Left forelimb (tissue), 1 donor: ENCODE measurements around the gene BACH2.
A peak's percentile ranks its signal among the peaks of the same experiment; 100 is the strongest.
"Not testable (repeated sequence)": the region's sequence is repeated elsewhere in the genome, so short reads cannot be mapped to it uniquely, and the experiment has no call there.

ENCODE experiments used
- DNase-seq: peaks from one replicate; pipeline ENCODE4 v3.0.0-alpha.2; 2018; ENCODE audit warnings: low spot score

The BACH2 gene

DNA sequence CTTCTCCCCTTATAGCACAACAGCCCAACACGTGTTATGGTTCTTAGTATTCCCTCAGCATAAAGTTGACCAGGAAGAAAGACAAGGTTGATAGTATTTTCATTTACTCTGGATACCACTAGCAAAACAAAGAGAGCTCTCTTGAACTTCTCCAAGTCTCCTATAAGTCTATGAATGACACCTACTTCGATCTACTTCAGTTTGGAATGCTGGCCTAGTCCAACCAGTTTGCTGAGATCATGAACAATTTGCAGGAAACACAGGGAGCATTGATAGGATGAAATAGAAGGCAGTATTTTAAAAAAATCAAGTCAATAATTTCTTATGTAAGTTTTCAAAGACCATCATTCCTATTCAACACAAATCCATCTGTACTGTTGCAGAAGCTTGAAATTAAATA lies 308.8 kb downstream of the BACH2 start:
- no peak for DNase-seq

DNA sequence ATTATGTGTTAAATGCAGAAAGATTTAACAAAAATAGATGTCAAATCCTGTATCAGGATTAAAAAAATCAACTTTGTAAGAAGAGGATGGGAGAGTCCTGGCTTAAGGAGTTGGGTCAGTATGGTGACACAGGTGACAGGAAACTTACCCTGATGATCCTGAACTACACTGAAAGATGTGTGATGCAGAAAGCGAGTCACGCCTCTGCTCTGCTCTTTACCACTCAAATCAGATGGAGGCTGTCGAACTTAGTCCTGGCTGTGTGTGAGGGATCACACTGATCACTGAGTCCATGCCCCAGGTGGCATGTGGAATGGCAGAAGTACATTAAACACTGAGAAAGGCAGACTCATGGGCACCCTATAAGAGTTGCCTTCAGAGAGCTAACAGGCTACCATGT lies 309.5 kb downstream of the BACH2 start:
- DNase-seq, result no peak

DNA sequence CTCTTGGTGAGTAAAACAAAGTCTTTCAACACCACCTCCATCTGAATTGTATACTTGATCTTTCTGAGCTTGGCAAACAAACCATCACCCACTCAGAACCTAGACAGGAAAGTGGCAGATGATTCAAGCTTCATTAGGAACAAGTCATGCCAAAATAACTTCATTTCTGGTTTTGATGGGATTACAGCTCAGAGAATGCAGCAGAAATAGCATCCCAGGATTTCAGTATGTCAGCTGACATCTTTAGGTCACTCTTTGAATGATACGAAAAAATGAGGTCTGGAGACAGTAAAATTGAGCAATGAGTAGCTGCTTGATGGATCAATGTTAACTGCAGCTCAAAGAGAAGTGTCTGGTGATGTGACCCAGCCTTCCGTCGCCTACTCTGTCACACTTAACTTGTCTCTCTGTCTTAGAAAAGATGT lies 310.0 kb downstream of the BACH2 start:
- no peak for DNase-seq

DNA sequence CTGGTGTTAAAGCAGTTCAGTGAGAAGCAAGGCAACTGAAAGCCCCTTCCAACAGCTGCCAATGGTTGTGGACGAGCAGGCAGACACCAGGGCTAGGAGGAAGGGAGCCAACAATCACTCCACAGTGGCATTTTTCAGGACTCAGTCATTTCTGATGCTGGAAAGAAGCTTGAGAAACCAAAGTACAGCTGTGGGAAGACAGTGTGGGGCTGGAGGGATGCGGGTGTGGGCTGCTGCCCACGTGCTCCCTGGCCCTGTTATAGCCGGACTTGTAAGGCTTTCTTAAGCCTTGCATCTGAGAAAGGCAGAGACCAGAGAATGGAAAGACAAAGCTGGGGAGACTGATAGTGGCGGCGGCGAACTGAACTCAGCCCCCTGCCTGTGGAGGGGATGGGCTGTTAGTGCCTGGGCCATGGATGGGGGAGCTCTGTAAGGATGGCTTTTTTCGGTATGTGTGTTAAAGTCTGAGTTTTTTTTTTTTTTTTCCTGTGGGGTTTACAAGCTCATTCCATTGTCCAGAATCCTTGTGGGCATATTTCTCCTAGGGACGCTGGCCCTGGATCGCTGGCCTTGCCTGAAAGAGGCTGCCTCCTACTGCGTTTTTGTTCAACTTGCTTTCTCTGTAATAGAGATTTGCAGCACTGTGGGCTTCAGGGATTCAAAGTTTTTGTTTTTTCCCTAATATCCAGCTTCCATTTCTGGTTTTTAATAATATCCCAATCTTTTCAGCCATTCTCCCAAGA lies 310.7 kb downstream of the BACH2 start:
- no peak for DNase-seq

DNA sequence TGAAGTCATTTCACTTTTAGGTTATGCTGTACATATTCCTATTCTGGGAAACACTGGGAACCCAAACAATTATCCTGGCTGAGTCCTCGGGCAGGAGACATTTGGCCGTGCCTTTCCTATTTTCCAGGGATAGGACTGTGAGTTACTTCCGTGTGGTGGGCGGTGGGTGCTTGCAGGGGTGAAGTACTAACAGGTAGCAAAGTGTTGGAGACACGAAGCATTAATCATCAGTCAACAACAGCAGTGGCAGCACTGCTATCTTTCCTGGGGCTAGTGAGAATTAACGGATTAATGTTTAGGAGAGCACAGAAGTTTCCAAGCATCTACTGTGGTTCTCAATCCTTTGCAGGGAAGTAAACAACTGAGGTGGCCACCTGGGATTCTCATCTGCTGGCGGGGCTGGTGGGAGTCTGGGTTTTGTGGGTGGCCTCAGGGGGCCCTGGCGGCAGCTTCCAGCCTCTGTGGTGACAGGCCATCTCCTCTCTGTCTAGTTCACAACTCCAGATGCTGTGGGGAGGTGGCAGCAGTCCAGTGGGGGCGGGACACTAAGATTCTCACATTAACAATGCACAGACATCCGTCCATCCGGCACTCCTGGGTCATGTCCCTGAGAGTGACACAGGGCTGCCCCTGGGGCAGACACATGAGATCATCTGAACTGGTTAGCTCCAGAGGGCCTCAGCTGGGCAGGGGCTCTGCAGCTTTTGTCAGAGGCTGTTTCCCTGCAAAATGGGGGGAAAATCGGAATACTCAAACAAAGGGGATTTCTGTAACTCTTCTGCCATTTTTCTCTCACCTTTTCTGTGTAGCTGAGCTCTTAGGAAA lies 311.5 kb downstream of the BACH2 start:
- DNase-seq, result peak; percentile 82

DNA sequence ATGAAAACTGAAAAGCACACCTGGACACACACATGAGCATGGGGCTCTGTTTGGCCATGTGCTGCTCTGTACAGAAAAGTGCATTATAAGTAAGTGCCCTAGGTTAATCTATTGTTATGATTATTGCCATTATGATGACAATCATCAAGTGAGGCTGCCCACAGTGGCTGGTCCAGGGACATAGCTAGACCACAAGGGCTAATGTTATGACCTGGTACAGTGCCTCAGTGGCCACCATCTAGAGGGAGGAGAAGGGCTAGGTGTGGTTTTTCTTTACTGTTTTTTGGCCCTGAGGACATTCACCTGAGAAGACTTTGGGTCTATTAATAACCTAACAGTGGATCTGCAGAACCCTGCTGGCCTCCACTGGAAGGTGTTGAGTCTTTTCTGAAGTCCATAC lies 316.3 kb downstream of the BACH2 start:
- DNase-seq, result no peak

DNA sequence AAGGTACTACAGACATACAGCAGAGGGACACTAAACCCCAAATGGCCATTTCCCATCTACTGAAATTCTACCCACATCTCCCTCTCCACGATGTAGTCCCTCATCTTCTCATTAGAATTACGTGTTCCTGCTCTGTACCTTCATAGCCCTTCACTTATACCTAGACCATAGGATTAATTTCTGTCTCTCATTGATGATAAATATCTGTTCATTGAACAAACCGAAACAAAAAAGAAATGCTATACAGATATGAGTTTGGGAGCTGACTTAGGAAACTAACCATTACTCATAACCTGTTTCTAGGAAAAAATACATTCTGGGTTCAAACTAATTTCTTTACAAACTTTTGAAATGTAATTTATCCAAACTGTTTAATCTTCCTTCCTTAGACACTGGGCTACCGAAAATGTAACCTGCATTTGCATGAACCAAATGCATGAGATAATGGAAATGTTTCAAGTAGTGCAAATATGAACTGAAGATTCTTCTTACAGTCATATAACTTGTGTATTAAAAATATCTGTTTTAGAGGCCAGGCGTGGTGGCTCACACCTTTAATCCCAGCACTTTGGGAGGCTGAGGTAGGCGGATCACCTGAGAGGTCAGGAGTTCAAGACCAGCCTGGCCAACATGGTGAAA lies 317.0 kb downstream of the BACH2 start:
- no peak for DNase-seq

DNA sequence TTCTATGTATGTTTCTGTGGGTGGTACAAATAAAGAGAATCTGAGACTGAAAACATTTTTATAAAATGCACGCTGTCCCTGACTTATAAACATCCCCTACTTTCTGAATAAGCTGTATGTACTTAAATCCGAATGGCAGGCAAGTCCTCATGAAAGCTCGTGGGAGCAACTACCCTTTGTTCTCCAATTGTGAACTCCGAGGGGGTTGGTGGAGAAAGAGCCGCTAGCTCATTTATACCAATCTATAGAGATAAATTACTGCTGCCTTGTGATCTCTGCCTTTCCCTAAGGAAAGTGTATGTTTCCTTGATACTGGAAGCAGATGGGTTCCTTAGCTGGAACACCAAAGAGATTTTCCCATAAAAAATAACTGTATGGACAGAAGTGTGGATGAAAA lies 317.9 kb downstream of the BACH2 start:
- no peak for DNase-seq

DNA sequence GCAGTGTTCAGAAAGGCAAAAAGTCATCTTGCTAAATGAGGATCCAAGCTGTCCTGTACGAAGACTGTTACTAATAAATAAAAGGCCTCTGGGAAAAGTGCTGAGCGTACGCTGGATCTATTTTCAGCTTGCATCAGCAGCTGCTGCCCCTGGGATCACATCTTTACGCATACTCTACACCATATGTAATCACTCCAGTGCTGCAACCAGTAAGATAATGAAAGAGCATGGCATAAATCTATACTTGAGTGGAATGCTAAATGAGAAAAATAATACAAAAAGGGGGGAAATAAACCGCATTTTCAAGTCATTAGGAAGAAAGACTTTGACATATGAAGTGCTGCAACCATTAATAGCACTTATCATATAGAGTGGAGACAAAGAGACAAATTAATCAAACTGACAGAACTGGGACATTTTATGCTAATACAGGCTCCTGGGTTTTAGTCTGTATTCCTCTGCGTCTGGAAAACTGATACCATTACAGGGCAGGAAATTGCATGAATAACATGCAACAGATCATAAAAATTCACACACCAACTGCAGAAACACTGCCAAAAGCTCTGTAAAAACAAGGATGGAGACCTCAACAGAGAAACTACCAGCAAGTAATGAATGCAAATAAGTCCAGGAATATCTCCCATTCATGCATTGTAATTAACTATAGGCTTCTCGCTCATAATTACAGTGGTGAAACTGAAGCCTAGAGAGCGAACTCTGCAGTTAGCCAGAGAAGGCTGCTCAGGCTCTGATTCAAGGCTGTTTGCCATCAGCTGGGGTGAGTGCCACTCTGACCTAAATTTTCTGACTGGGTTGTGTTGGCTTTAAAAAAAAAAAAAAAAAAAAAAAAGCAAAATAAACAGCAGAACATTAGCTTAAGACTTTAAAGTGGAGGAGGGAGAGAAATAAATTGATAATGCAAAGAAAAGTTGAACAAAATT lies 318.6 kb downstream of the BACH2 start:
- no peak for DNase-seq

DNA sequence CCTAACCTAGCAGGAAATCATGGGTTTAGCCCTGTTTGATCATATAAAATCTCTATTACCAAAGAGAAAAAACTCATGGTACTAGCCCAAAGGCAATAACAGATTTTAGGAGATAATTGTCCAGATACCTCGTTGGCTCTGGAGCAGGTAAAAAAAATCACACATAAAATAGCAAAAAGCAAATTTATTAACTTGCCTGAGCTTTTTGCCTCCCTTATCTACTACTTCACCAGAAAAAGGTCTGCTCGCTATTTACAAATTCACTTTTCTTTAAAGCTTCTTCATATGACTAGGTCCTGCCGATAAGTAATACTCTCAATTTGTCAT lies 320.0 kb downstream of the BACH2 start:
- no peak for DNase-seq

DNA sequence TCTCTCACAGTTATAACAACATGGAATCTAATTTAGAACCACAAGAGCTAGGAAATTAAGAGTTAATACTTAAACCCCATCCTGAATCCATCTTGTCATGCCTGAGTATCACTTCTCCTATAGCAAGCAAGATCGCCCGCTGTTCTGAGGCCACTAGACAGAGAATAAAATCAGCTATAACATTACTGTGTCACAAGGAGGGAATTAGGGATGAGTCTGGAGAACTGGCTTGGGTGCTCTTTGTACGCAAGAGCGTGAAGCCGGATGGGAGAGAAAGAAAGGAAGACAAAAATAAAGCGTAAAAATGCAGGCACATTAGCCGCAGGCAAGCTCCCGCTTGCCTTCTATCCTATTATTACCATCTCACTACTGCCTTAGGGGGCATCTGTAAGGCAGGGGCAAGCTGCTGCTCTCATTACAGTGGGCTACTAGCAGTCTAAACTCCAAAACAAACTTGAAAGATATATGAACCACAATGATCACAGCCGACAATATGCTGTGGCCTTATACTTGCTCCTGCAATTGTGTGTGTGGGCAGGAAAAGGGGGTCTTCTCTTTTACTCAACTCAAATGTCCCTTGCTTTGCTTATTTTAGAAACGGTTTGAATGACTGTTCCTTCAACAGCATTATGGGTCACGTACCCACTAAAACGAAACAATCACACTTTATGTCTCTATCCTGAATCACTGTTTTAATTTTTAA lies 320.5 kb downstream of the BACH2 start:
- DNase-seq, result no peak

DNA sequence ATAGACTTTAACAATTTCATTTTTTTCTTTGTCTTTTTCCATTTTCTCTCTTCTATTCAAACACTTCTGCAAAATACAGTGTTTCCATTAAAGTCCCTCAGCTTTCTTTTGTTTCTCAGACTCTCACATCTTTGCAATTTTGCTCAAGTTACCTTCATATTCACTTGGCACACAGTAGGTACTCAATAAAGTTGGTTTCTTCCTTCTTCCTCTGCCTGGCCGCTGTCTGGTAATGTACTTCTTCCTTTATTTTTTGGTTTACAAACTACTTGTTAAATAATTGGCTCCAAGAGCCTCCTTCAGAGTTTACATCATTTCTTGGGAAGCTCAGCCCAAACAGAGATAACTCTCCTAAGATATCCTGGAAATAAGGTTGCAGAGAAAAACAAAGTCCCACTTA lies 321.3 kb downstream of the BACH2 start:
- DNase-seq, result no peak

DNA sequence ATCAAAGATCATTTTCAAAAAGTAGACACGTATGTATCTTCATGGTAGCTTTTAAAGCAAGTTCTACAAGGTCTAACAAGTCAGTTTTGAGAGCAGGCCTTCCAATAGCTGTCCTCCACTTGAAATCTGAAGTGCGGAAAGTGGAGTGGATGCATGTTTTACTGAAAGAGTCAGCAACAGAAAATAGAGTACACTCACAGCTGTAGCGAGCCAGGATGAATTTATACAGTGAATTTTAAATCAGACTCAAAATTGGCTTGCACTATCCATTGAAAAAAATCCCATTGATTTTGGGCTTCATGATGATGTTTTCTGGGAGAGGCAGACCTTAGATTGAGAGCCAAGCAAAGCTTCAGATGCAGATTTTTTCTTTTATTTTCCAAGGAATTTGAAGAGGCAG lies 321.8 kb downstream of the BACH2 start:
- DNase-seq, result no peak

DNA sequence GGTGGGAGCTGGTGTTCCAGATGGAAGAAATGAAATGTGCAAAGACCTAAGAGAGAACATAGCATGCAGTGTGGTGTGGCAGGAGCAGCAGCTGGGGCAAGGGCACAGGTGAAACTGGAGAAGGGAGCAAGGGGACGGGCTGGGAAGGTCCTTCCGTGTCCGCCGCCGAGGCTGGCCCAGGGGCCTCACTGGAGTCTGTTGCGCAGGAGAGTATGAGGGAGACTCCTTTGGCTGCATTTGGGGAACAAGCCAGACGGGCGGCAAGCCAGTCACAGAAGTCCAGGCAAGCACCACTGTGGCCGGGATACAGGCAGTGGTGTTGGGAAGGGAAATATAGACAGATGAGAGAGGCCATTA lies 324.6 kb downstream of the BACH2 start:
- no peak for DNase-seq

DNA sequence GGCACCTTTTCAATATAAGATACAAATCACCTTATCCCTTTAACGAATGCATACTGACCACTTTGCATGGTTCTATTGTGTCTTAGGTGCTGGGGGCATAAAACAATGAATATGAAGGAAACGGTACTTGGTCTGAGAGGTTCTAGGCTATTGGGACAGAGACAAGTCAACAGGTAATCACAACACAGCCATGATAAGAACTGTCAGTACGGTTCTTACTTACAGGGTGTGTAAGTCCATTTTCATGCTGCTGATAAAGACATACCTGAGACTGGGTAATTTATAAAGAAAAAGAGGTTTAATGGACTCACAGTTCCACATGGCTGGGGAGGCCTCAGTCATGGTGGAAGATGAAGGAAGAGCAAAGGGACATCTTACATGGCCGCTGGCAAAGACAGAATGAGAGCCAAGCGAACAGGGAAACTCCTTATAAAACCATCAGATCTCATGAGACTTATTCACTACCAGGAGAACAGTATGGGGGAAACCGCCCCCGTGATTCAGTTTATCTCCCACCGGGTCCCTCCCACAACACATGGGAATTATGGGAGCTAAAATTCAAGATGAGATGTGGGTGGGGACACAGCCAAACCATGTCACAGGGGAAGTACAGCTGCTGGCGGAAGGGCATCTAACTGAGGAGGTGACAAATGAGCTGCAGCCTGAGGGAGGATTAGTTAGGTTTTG lies 325.2 kb downstream of the BACH2 start:
- DNase-seq, result not testable (repeated sequence)

DNA sequence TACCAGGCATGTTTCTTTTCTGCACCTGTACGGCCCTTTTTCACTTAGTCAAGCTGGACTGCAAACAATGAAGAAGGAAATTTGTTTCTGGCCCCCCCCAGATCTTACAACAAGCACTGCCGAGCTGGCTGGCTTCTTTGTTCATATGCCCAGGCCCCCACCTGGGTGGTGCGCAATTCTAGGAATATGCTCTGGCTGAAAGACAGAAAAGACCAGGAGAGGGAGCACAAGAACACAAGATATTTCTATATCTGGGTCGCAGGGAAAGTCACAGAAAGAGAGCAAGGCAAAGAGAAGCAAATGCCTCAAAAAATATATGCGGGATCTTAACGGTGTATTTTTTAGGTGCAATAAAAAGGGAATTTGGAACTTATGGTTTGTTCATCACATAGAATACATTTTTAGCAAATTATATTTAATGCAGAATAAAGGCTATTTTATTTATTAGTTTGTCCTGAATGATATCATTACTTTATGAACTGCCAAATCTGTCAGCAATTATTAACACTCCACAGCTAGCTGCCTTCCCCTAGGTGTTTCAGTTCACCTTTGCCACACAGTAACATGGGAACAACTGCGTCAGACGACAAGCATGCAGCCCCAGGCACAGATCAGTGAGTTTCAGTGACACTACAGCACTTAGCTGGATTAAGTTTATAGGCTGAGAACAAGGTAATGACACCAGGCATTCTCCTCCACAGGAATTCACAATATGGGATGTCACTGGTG lies 325.9 kb downstream of the BACH2 start:
- DNase-seq, result peak; percentile 74

DNA sequence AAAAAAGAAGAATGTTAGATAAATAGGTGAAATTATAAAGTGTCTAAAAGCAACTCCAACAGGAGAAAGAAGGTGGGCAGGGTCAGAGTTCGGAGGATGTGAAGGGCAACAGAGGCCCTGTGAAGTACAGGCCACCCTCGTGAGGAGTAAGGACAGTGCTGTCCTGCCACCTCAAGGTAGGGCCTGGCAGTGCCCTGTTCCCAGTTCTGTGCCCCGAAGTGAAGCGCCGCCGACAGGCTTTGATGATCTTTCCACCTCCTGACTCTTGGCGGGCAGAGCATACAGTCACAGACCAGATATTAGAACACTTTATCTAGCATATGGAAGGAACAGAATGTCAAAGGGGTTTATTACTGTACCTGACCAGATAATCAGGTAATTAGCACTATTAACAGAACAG lies 326.6 kb downstream of the BACH2 start:
- DNase-seq, result no peak

DNA sequence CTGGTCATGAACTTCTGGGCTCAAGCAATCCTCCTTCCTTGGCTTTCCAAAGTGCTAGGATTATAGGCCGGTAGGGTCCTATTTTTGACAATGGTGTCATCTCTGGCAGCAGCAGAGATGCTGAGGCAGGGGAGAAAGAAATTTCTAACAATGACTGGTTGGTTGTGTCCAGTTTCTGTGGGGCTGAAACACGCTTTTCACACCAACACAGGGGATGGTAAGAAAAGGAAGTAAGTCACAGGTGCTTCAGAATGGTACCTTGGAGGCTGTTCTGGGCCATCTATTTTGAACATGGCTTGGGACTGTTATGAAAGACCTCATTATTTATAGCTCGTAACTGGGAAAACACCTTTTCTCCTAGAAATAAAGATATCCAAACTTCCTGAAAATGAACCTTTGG lies 329.7 kb downstream of the BACH2 start:
- no peak for DNase-seq

DNA sequence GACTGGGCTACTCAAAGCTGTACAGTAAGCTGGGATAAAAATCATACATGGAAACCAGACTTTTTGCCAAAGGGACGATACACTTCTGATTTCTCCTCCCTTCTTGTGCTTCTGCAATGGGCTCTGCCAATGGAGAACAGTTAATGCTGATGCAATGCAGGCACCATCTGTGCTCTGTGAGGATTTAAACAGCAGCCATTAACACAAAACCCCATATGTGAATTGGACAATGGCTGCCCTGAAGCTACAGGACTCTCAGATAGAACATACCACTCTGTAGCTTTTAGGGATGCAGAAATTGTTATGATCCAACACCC lies 330.5 kb downstream of the BACH2 start:
- no peak for DNase-seq

DNA sequence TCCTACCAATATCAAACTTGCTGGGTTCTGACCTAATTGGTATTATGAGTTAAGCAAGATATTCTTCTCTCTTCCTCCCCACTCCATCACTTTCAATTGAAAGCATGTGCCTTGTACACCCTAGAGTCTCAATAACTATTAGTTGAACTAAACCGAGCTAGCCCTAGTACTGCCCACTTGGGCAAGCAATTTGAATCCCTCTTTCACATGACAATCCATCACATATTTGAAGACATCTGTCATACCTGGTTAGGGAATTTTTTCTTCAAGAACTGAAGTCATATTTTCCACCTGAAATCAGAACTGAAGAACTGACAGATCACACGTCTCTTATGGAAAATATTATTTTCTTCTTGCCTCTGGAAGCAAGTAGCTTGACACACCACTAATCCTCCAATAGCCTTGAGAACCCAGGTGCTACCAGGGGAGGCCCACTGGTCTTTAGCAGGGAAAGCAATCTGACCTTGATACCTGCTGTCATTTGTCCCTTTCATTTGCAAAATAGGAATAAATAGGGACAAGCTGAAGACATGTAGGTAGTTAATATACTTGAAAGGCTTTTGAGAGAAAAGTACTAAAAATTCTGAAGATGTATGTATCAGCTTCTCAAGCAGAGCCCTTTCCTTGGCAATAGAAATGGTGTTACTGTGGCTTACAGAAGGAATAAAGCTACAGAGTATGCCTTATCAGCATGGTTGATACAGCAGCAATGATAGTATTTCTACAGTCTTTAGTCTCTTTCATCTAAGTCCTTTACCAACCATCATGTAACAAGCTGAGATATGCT lies 331.0 kb downstream of the BACH2 start:
- no peak for DNase-seq
